Stimulated activated CD4-positive, alpha-beta T cell treated with anti-CD3 and anti-CD28 coated beads, Interleukin-4, amount 100 ng/mL, for 24 hours (primary cell): ENCODE measurements around the gene SGK2.
"Not testable (repeated sequence)": the region's sequence is repeated elsewhere in the genome, so short reads cannot be mapped to it uniquely, and the experiment has no call there.

Source experiments
- DNase-seq: peaks from one replicate; pipeline ENCODE4 v3.0.0-alpha.2; 2020

Gene SGK2

GRCh38 chr20:43607278-43607677 is 48.5 kb downstream of the SGK2 start:
- DNase-seq = not testable (repeated sequence)

DNA sequence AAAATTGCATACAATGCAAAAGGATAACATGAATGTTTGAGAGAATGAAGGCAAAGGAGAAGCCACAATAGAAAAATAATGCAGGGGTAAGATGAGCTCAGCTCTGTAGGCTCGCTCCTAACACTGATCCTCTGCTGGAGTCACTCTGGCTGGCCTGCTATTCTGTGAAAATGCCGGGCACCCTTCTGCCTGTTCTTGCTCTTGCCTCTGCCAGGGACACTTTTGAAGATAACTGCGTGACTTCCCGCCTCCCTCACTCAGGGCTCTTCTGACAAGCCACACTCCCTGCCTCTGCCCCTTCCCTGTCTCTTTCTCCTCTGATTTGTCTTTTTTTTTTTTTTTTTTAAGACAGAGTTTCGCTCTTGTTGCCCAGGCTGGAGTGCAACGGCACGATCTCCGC is 72.8 kb downstream of the SGK2 start:
- no peak for DNase-seq
